HG02840 (cell line): ENCODE measurements around the gene ARHGAP24.
A peak's percentile ranks its signal among the peaks of the same experiment; 100 is the strongest.
"Not testable (repeated sequence)": the region's sequence is repeated elsewhere in the genome, so short reads cannot be mapped to it uniquely, and the experiment has no call there.

Experiments
- ATAC-seq: cut with Tn5 transposase; IDR thresholded peaks from one replicate; pipeline ENCODE4 v1.9.1; 2021; ENCODE audit warnings: mild to moderate bottlenecking, moderate library complexity, moderate number of reproducible peaks; ENCODE audit not compliant: unreplicated experiment, low FRiP score

Gene ARHGAP24

GRCh38 chr4:85637778-85638177 is 162.8 kb downstream of the ARHGAP24 start:
- ATAC-seq: no peak

- ATAC-seq: no peak
Observed at GRCh38 chr4:85639946-85640345, 165.0 kb downstream of the ARHGAP24 start.

- peak; percentile 65 for ATAC-seq
Observed at GRCh38 chr4:85642356-85643100, 167.6 kb downstream of the ARHGAP24 start.

GRCh38 chr4:85644061-85644460 is 169.1 kb downstream of the ARHGAP24 start:
- ATAC-seq: no peak

GRCh38 chr4:85650908-85651307 is 176.0 kb downstream of the ARHGAP24 start:
- no peak for ATAC-seq

- no peak for ATAC-seq
Observed at GRCh38 chr4:85656759-85657505, 182.0 kb downstream of the ARHGAP24 start.

- ATAC-seq: no peak
Observed at GRCh38 chr4:85658766-85659439, 184.0 kb downstream of the ARHGAP24 start.

GRCh38 chr4:85659610-85660218 is 184.8 kb downstream of the ARHGAP24 start:
- no peak for ATAC-seq

- not testable (repeated sequence) for ATAC-seq
Observed at GRCh38 chr4:85666625-85667024, 191.7 kb downstream of the ARHGAP24 start.

- no peak for ATAC-seq
Observed at GRCh38 chr4:85669204-85669603, 194.3 kb downstream of the ARHGAP24 start.

GRCh38 chr4:85669992-85670548 is 195.1 kb downstream of the ARHGAP24 start:
- ATAC-seq: no peak

- no peak for ATAC-seq
Observed at GRCh38 chr4:85671120-85671519, 196.2 kb downstream of the ARHGAP24 start.

- no peak for ATAC-seq
Observed at GRCh38 chr4:85672116-85672515, 197.2 kb downstream of the ARHGAP24 start.

- no peak for ATAC-seq
Observed at GRCh38 chr4:85672959-85673358, 198.0 kb downstream of the ARHGAP24 start.

GRCh38 chr4:85673540-85673939 is 198.6 kb downstream of the ARHGAP24 start:
- ATAC-seq: no peak

- ATAC-seq: no peak
Observed at GRCh38 chr4:85675076-85676049, 200.4 kb downstream of the ARHGAP24 start.

- no peak for ATAC-seq
Observed at GRCh38 chr4:85676050-85676425, 201.1 kb downstream of the ARHGAP24 start.

- ATAC-seq: no peak
Observed at GRCh38 chr4:85676850-85677590, 202.1 kb downstream of the ARHGAP24 start.

GRCh38 chr4:85681221-85681657 is 206.3 kb downstream of the ARHGAP24 start:
- ATAC-seq: no peak
